GM23248 (cell line): ENCODE data around the gene UGT1A4. TPM values are rescaled to one million over a fixed set of nuclear protein-coding genes. Genes with fewer than 3 reads are reported as not detected.

Experiments
- DNase-seq: peaks from one replicate; pipeline ENCODE4 v3.0.0-alpha.2; 2015
- H2AFZ ChIP-seq: fragments of 200-600 bp; sonication (generic); 2 replicates; pipeline ENCODE4 v1.6.1; 2016; ENCODE audit warnings: antibody characterized with exemption
- H3F3A ChIP-seq: fragments of 200-600 bp; sonication (generic); 2 replicates; pipeline ENCODE4 v1.6.1; 2016; ENCODE audit warnings: mild to moderate bottlenecking, antibody characterized with exemption, mixed run types; ENCODE audit not compliant: insufficient read depth
- H3K27ac ChIP-seq: fragments of 200-600 bp; sonication (generic); 2 replicates; pipeline ENCODE4 v1.5.1; 2016; ENCODE audit warnings: mild to moderate bottlenecking
- H3K27me3 ChIP-seq: fragments of 200-600 bp; sonication (generic); replicated peaks from 2 replicates; pipeline ENCODE4 v1.6.1; 2016; ENCODE audit warnings: mild to moderate bottlenecking; ENCODE audit not compliant: insufficient read depth
- H3K36me3 ChIP-seq: fragments of 200-600 bp; sonication (generic); 2 replicates; pipeline ENCODE4 v1.6.1; 2016; ENCODE audit warnings: low read depth, mild to moderate bottlenecking
- H3K4me1 ChIP-seq: fragments of 200-600 bp; sonication (generic); 2 replicates; pipeline ENCODE4 v1.6.1; 2016; ENCODE audit warnings: mild to moderate bottlenecking; ENCODE audit not compliant: insufficient read depth
- H3K4me2 ChIP-seq: fragments of 200-600 bp; sonication (generic); one replicate; pipeline ENCODE4 v1.6.1; 2016; ENCODE audit warnings: mild to moderate bottlenecking; ENCODE audit not compliant: unreplicated experiment
- H3K4me3 ChIP-seq: fragments of 200-600 bp; sonication (generic); 2 replicates; pipeline ENCODE4 v1.5.1; 2016; ENCODE audit warnings: mild to moderate bottlenecking
- H3K79me2 ChIP-seq: fragments of 200-600 bp; sonication (generic); 2 replicates; pipeline ENCODE4 v1.6.1; 2016; ENCODE audit warnings: mild to moderate bottlenecking; ENCODE audit not compliant: insufficient read depth
- H3K9ac ChIP-seq: fragments of 200-600 bp; sonication (generic); 2 replicates; pipeline ENCODE4 v1.6.1; 2016; ENCODE audit warnings: mild to moderate bottlenecking
- H3K9me2 ChIP-seq: fragments of 200-600 bp; sonication (generic); 2 replicates; pipeline ENCODE4 v1.6.1; 2016; ENCODE audit warnings: mixed run types, mild to moderate bottlenecking, moderate library complexity; ENCODE audit not compliant: insufficient read depth
- H3K9me3 ChIP-seq: fragments of 200-600 bp; sonication (generic); one replicate; pipeline ENCODE4 v1.6.1; 2017; ENCODE audit warnings: low read depth
- H4K20me1 ChIP-seq: fragments of 200-600 bp; sonication (generic); 2 replicates; pipeline ENCODE4 v1.6.0; 2016; ENCODE audit not compliant: insufficient read depth
- EZH2 ChIP-seq: fragments of 200-600 bp; sonication (generic); IDR thresholded peaks from 2 replicates; pipeline ENCODE4 v1.6.1; 2018; ENCODE audit warnings: antibody characterized with exemption, mild to moderate bottlenecking; ENCODE audit not compliant: insufficient read depth, poor library complexity, severe bottlenecking
- EZH2phosphoT487 ChIP-seq: fragments of 200-600 bp; sonication (generic); IDR thresholded peaks from 2 replicates; pipeline ENCODE4 v1.6.1; 2018; ENCODE audit warnings: antibody characterized with exemption, moderate library complexity, mild to moderate bottlenecking, low read depth; ENCODE audit not compliant: insufficient read depth
- WGBS, 2 experiments: methylation state at CpG; one replicate each; pipeline ENCODE4 v1.1.6; 2015 to 2017; ENCODE audit warnings: low lambda C conversion rate in 2 of 2, low coverage in 1 of 2; ENCODE audit errors: missing lambda C conversion rate in 2 of 2; 5-methylcytosine and 5-hydroxymethylcytosine counted together
- in situ Hi-C: fragments of 300-500 bp; cut with MboI; formaldehyde crosslinking; loops from 2 replicates; pipeline ENCODE4 v1.15.0; 2020
- polyA plus RNA-seq: library from polyadenylated mRNA; unstranded; fragments of >200 nt; fragmentation: Nextera tagmentation; extraction: Ambion mirVana; gene quantifications from 2 replicates; pipeline ENCODE4 v1.2.1, GENCODE V29; 2016
- total RNA-seq: library from RNA; depleted of rRNA; stranded (reverse); fragments of >200 nt; shearing (Covaris generic); gene quantifications from 2 replicates; pipeline ENCODE4 v1.2.3, GENCODE V29; 2014

UGT1A4 gene
- total and polyA plus RNA-seq, 2 experiments from 2014 or later = not detected

GRCh38 chr2:233702238-233702637 lies 16.3 kb upstream of the UGT1A4 start:
- Histone ChIP-seq H2AFZ (no peak overlapping the region), H3K79me2 (no peaks in the 10 kb centered on the region), H3K4me2 (no peak overlapping the region), H3F3A (no peaks in the 10 kb centered on the region), H3K9ac (no peak overlapping the region), H3K4me3 (no peak overlapping the region), H3K4me1 (no peaks in the 10 kb centered on the region), H3K27ac (no peak overlapping the region), H3K27me3 (peaks cover 11% of the 10 kb centered on the region; the same call in 1 of the 2 replicates), H4K20me1 (no peaks in the 10 kb centered on the region), H3K9me2 (no peaks in the 10 kb centered on the region), H3K9me3 (no peaks in the 10 kb centered on the region), H3K36me3 (no peaks in the 10 kb centered on the region)
- DNase-seq = no peak
- 41 to 44% methylated on average over 3 of the region's 3 CpGs for WGBS, 2 experiments
- no peak for TF ChIP-seq EZH2phosphoT487
- in situ Hi-C loops = no loop called here

GRCh38 chr2:233705911-233706506 lies 12.5 kb upstream of the UGT1A4 start:
- TF ChIP-seq EZH2phosphoT487 (no peak), EZH2 (no peak)
- Histone ChIP-seq H3K79me2 (no peaks in the 10 kb centered on the region), H3K4me3 (no peak overlapping the region), H3K9me3 (no peaks in the 10 kb centered on the region), H3K27me3 (peaks cover 20% of the 10 kb centered on the region), H3K4me2 (no peak overlapping the region), H3K27ac (no peak overlapping the region), H4K20me1 (no peaks in the 10 kb centered on the region), H3K9ac (no peak overlapping the region), H3K9me2 (no peaks in the 10 kb centered on the region), H2AFZ (no peak overlapping the region), H3K4me1 (peaks cover 8% of the 10 kb centered on the region; the same call in 1 of the 2 replicates), H3K36me3 (no peaks in the 10 kb centered on the region), H3F3A (no peaks in the 10 kb centered on the region)
- DNase-seq = no peak
- WGBS, 2 experiments = 44 to 54% methylated on average over 4 of the region's 4 CpGs
- in situ Hi-C loops = no loop called here

- no peak overlapping the region for H2AFZ ChIP-seq
- in situ Hi-C loops = no loop called here
Observed at GRCh38 chr2:233706720-233707119, 11.8 kb upstream of the UGT1A4 start.

GRCh38 chr2:233707940-233708644 lies 10.4 kb upstream of the UGT1A4 start:
- Histone ChIP-seq H3K9me2 (no peaks in the 10 kb centered on the region), H4K20me1 (no peaks in the 10 kb centered on the region), H2AFZ (no peak overlapping the region; the same call in 1 of the 2 replicates), H3K36me3 (no peaks in the 10 kb centered on the region), H3K9me3 (no peaks in the 10 kb centered on the region), H3K4me1 (peaks cover 8% of the 10 kb centered on the region; the same call in 1 of the 2 replicates), H3K9ac (no peak overlapping the region), H3K4me3 (no peak overlapping the region), H3K4me2 (no peak overlapping the region), H3F3A (no peaks in the 10 kb centered on the region), H3K79me2 (no peaks in the 10 kb centered on the region), H3K27me3 (peaks cover 35% of the 10 kb centered on the region), H3K27ac (no peak overlapping the region)
- WGBS, 2 experiments = 45 to 52% methylated on average over 10 of the region's 10 CpGs
- TF ChIP-seq EZH2phosphoT487 = no peak
- TF ChIP-seq EZH2 = no peak
- in situ Hi-C loops = no loop called here
- DNase-seq = peak; percentile 50

More at GRCh38 chr2:233706720-233707119, 11.8 kb upstream of the UGT1A4 start:
- Histone ChIP-seq H3K27ac (no peak overlapping the region), H3K9me2 (no peaks in the 10 kb centered on the region), H3K36me3 (no peaks in the 10 kb centered on the region), H4K20me1 (no peaks in the 10 kb centered on the region), H3K4me1 (peaks cover 8% of the 10 kb centered on the region; the same call in 1 of the 2 replicates), H3K4me3 (no peak overlapping the region), H3F3A (no peaks in the 10 kb centered on the region), H3K4me2 (no peak overlapping the region), H3K9me3 (no peaks in the 10 kb centered on the region), H3K79me2 (no peaks in the 10 kb centered on the region), H3K27me3 (peaks cover 21% of the 10 kb centered on the region), H3K9ac (no peak overlapping the region)
- TF ChIP-seq EZH2phosphoT487 = no peak
- no peak for TF ChIP-seq EZH2
- 16 to 26% methylated on average over 1 of the region's 1 CpG for whole genome bisulfite sequencing, 2 experiments
- peak; percentile 65 for DNase-seq
